Activated CD4-positive, alpha-beta T cell treated with anti-CD3 and anti-CD28 coated beads for 24 hours (primary cell): ENCODE data around the gene SPEN.

Source experiments
- DNase-seq, 2 donors: peaks; one replicate each; pipeline ENCODE4 v3.0.0-alpha.2; 2020; ENCODE audit warnings: low read depth in 2 of 2

Gene SPEN

GRCh38 chr1:15946571-15947381, 99.3 kb downstream of the SPEN start:
- no peak for DNase-seq

DNA sequence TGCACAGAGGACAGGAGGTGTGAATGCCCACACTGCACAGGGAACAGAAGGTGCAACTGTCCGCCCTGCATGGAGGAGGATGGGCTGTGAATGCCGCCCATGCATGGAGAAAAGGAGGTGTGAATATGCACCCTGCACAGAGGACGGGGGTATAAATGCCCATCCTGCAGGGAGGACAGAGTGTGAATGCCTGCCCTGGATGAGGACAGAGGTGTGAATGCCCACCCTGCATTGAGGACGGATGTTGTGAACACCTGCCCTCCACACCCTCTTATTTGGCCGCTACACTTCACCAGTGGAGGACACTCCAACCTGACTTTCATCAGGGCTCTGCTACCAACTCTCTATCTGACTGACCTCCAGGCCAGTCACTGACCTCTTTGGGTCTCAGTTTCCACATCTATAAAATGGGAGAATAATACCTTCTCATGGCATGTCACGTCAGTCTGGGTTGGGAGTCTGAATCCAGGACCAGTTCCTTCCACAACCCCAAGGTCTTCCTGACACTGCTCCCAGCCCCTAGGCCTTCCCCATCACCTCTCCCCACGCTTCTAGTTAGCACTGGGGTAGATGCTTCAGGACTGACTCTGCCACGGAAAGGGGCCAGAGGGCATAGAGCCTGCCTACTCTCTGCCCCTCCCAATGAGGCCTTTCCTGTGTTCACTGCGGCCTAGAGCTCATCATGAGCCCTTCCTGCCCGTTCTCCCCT, 100.0 kb downstream of the SPEN start:
- DNase-seq, result no peak

- DNase-seq, result no peak
These were observed 100.6 kb downstream of the SPEN start for GRCh38 chr1:15948091-15948591.

DNA sequence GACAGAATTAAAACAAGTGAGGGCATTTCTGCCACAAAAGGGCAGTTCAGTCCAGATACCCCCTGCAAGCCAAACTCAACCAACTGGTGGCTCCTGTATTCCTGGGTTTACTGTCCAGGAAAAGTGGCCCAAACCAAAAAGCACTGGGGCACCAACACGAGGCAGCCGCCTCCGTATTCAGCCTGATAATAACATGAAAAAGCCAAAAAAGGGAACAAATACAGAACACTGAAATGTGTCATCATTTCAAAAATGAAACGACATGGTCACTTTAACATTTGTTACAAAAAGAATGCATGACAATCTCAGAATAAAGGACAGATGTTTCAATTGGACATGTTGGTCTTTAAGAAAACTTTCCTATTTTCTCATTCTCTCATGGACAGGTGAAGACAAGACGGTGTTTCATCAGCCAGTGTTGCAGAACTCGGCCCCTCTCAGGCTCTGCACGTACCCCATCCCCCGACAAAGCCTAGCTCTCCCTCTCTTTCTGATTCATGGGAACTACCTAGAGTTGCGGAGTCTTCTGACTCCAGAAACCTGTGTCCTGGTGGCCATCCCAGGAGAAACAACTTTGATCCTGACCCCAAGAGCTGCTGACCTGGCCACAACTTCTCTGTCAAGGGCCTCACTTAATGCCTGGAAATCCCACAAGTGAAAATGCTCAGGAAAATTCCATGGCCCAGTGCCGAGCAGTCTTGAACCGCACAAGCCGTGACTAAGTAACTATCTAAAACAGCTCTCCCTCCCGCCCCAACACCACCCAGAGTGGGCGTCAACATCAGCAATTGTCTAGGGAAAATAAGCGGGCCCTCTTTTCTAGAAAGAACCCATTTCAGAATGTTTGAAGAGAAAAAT, 101.3 kb downstream of the SPEN start:
- DNase-seq, result no peak

- DNase-seq, result peak; percentile 76 to 77
These were observed 102.1 kb downstream of the SPEN start for GRCh38 chr1:15949453-15950245.

- peak; percentile 46 to 49 for DNase-seq
These were observed 102.8 kb downstream of the SPEN start for GRCh38 chr1:15950302-15950701.

GRCh38 chr1:15950763-15951295, 103.3 kb downstream of the SPEN start:
- DNase-seq, result peak; percentile 73 to 75

GRCh38 chr1:15951341-15952153, 104.0 kb downstream of the SPEN start:
- no peak for DNase-seq

DNA sequence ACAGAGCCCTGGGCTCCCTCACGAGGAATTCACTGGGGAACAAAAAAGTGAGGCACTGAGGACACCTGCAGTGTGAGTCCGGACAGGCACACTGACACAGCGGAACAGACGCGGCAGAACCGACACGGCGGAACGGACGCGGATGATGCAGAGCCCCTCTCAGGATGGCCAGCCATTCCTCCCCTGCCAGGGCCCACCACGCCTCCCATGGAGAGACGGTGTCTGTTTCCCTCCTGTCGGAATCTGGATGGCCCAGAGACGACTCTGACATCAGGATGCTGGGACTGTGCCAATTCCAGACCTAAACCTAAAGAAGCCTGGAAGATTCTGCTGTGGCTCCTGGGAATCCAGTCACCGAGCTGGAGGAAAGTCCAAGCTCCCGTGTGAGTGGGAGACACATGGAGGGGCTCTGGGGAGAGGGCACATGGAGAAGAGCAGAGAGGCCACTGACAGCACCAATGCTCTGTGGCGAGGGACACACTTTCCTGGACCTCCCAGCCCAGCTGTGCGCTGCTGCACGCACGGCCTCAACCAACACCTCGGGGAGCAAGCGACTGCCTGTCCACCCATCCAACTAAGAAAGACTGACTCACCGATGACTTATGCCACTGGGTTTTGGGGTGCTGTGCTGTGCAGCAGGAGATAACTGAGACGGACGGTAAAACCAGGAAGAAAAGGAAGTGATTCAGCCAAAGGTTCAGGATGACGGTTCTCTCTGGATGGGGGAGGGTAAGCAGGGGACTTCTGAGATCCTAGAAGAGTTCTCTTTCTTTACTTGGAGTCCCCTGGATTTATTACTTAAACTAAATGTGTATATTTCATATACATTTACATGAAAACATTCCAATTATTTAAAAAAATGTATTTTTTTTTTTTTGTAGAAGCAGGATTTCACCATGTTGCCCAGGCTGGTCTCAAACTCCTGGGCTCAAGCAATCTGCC, 105.1 kb downstream of the SPEN start:
- DNase-seq, result no peak

DNA sequence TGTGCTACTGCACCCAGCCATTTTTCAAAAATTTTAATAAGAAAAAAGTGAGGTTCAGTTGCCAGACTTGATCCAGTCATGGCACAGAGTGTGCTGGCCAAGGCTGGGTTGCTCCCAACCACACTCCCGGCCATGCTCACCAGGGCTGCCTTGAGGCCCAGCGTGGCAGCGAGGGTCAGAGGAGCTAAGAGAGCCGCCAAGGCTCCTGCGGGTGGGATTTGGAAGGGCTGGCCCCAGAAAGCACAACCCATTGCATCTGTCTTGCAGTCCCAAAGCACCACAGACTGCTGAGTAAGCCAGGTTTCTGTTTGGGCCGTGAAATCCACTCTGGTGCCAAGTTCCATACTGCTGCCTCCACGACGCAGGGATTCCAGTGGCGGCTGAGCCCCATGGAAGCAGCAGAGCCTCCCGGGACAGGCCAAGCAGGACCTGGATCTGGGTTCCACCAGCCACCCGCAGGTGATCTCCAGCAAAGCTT, 105.8 kb downstream of the SPEN start:
- DNase-seq, result no peak

GRCh38 chr1:15953791-15954241, 106.3 kb downstream of the SPEN start:
- DNase-seq, result no peak

- no peak for DNase-seq
These were observed 106.8 kb downstream of the SPEN start for GRCh38 chr1:15954316-15954715.

- no peak for DNase-seq
These were observed 108.0 kb downstream of the SPEN start for GRCh38 chr1:15955552-15955951.

DNA sequence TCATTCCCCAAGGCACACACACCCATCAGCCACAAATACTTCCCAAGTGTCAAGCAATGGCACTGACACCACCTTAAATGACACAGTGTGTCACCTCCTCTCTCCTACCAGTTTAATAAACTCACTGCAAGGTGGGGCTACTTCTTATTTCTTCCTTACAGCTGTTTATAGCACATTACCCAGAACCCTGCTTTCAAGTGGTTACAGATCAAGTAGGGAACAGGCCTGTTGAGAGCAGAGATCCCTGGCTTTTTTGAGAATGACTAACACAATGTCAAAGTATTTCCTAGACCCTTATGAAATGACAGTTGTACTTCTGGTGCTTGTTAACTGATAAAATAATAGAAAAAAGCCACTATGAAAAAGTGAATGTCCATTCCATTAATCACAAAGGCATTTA, 108.6 kb downstream of the SPEN start:
- DNase-seq, result no peak

DNA sequence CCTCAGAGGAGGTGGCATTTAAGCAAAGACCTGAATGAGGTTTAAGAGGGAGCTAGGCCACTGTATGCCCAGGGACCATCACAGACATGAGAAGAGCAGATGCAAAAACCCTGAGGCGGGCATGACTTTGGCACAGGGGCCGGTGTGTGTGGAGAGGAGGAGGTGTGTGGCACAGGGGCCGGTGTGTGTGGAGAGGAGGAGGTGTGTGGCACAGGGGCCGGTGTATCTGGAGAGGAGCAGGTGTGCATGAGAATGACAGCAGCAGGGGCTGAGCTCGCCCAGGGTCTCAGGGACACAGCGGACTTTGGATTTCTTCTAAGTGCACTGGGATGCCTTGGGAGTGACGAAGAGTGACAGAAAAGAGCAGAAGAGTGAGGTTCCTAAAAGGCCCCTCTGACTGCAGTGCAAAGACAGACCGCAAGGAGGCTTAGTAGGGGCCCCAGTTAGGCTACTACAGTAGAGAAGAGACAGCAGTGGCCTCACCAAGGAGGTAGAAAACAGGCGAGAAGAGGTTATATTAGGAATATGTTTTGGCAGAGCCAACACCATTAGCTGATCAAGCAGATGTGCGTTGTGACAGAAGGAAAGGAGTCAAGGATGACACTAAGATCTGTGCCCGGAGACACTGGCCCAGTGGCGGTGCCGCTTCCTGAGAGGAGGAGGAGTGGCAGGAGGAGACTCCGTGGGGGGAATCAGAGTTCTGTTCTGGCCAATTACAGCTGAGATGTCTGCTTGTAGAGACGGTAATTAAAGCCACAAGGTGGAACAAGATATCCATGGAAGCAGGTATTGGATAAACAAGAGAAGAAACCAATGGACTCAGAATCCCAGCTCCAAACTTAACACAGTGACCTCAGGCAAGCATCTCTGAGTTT, 110.0 kb downstream of the SPEN start:
- no peak for DNase-seq

GRCh38 chr1:15958111-15958510, 110.6 kb downstream of the SPEN start:
- no peak for DNase-seq

- no peak for DNase-seq
These were observed 111.3 kb downstream of the SPEN start for GRCh38 chr1:15958793-15959192.

GRCh38 chr1:15959424-15959823, 111.9 kb downstream of the SPEN start:
- no peak for DNase-seq
